MM.1S (cell line): ENCODE data around the gene PLA2G6.

Source experiments
- DNase-seq: peaks from one replicate; pipeline ENCODE4 v3.0.0-alpha.2; 2015
- H2AFZ ChIP-seq: fragments of 300-600 bp; sonication (generic); 2 replicates; pipeline ENCODE4 v1.6.0; 2016; ENCODE audit warnings: antibody characterized with exemption, low read length
- H3F3A ChIP-seq: fragments of 300-600 bp; sonication (generic); 2 replicates; pipeline ENCODE4 v1.6.1; 2016; ENCODE audit warnings: mild to moderate bottlenecking, antibody characterized with exemption, low read length, moderate library complexity, mixed read lengths; ENCODE audit not compliant: insufficient read depth
- H3K27ac ChIP-seq: fragments of 300-600 bp; sonication (generic); 2 replicates; pipeline ENCODE4 v1.5.1; 2016; ENCODE audit warnings: mild to moderate bottlenecking, low read length
- H3K27me3 ChIP-seq: fragments of 300-600 bp; sonication (generic); replicated peaks from 2 replicates; pipeline ENCODE4 v1.6.0; 2016; ENCODE audit warnings: low read length; ENCODE audit not compliant: insufficient read depth
- H3K36me3 ChIP-seq: fragments of 300-600 bp; sonication (generic); replicated peaks from 2 replicates; pipeline ENCODE4 v1.6.1; 2016; ENCODE audit warnings: mild to moderate bottlenecking, low read length, mixed read lengths; ENCODE audit not compliant: insufficient read depth
- H3K4me1 ChIP-seq: fragments of 300-600 bp; sonication (generic); 2 replicates; pipeline ENCODE4 v1.6.1; 2016; ENCODE audit warnings: low read length, mixed read lengths
- H3K4me2 ChIP-seq: fragments of 300-600 bp; sonication (generic); 2 replicates; pipeline ENCODE4 v1.6.0; 2016; ENCODE audit warnings: low read depth, low read length
- H3K4me3 ChIP-seq: fragments of 300-600 bp; sonication (generic); 2 replicates; pipeline ENCODE4 v1.5.1; 2016; ENCODE audit warnings: low read length, mixed read lengths
- H3K79me2 ChIP-seq: fragments of 300-600 bp; sonication (generic); 2 replicates; pipeline ENCODE4 v1.6.1; 2016; ENCODE audit warnings: mixed run types, low read length, mixed read lengths
- H3K9ac ChIP-seq: fragments of 300-600 bp; sonication (generic); 2 replicates; pipeline ENCODE4 v1.6.1; 2016; ENCODE audit warnings: low read length, mixed read lengths
- H3K9me2 ChIP-seq: fragments of 300-600 bp; sonication (generic); replicated peaks from 2 replicates; pipeline ENCODE4 v1.6.1; 2016; ENCODE audit warnings: mild to moderate bottlenecking, low read length, mixed read lengths; ENCODE audit not compliant: insufficient read depth
- H3K9me3 ChIP-seq: fragments of 300-600 bp; sonication (generic); replicated peaks from 2 replicates; pipeline ENCODE4 v1.6.1; 2016; ENCODE audit warnings: mild to moderate bottlenecking, low read length, mixed read lengths; ENCODE audit not compliant: insufficient read depth
- H4K20me1 ChIP-seq: fragments of 300-600 bp; sonication (generic); 2 replicates; pipeline ENCODE4 v1.6.1; 2016; ENCODE audit warnings: mild to moderate bottlenecking, low read length, moderate library complexity, mixed read lengths; ENCODE audit not compliant: insufficient read depth
- CTCF ChIP-seq: fragments of 300-600 bp; sonication (generic); IDR thresholded peaks from 2 replicates; pipeline ENCODE4 v1.5.1; 2016; ENCODE audit warnings: antibody characterized with exemption, low read length, mixed read lengths
- EZH2 ChIP-seq: fragments of 300-600 bp; sonication (generic); optimal IDR thresholded peaks from 2 replicates; pipeline ENCODE3; 2017; ENCODE audit warnings: low read depth, mild to moderate bottlenecking, antibody characterized with exemption, low read length, mixed read lengths
- EZH2phosphoT487 ChIP-seq: fragments of 300-600 bp; sonication (generic); IDR thresholded peaks from 2 replicates; pipeline ENCODE4 v1.6.1; 2018; ENCODE audit warnings: antibody characterized with exemption, low read length

PLA2G6 gene

DNA sequence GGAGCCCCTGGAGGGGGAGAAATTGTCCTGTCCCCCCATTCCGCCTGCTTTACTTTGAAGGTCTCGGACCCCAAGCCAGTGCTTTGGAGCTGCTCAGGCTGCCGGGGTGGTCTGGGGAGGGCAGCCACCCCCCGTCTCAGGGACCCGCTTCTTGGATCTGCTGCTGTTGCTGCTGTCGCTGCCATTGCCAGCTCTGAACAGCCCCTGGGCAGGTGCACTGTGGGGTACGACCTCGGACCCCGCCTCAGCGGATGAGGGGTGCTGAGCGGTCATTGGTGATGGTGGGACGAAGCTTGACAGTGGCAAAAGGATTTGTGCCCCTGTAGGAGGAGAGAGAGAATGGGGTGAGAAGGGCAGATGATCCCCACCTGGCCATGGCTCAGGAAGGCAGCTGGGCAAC lies 96.6 kb downstream of the PLA2G6 start:
- Histone ChIP-seq H3K9me3 (no peaks in the 10 kb centered on the region), H3K9me2 (no peaks in the 10 kb centered on the region), H3K9ac (no peak overlapping the region), H2AFZ (no peak overlapping the region), H3K27ac (no peak overlapping the region), H3K4me2 (no peak overlapping the region), H3K4me1 (no peaks in the 10 kb centered on the region), H4K20me1 (no peaks in the 10 kb centered on the region), H3F3A (no peaks in the 10 kb centered on the region), H3K36me3 (no peaks in the 10 kb centered on the region), H3K27me3 (no peaks in the 10 kb centered on the region; the same call in 1 of the 2 replicates), H3K79me2 (no peaks in the 10 kb centered on the region), H3K4me3 (no peak overlapping the region)
- TF ChIP-seq CTCF (no peak), EZH2phosphoT487 (no peak), EZH2 (no peak)
- DNase-seq: no peak

GRCh38 chr22:38083931-38084631 lies 97.5 kb downstream of the PLA2G6 start, which contains the start of gene SLC16A8:
SLC16A8 (minus strand) TSS chr22:38084184; CDS start chr22:38082873, 1,311 bp downstream.
- no peak within 1 kb of the TSS for H3K27ac ChIP-seq
- H3K27me3 ChIP-seq: no peaks in the 10 kb centered on the region; the same call in 1 of the 2 replicates

GRCh38 chr22:38082986-38083710 lies 98.5 kb downstream of the PLA2G6 start:
- Histone ChIP-seq H3K4me1 (no peaks in the 10 kb centered on the region), H3K79me2 (no peaks in the 10 kb centered on the region), H3K9ac (no peak overlapping the region), H2AFZ (no peak overlapping the region), H4K20me1 (no peaks in the 10 kb centered on the region), H3F3A (no peaks in the 10 kb centered on the region), H3K9me2 (no peaks in the 10 kb centered on the region), H3K27ac (no peak overlapping the region), H3K9me3 (no peaks in the 10 kb centered on the region), H3K4me2 (no peak overlapping the region), H3K27me3 (no peaks in the 10 kb centered on the region; the same call in 1 of the 2 replicates), H3K4me3 (no peak overlapping the region), H3K36me3 (no peaks in the 10 kb centered on the region)
- no peak for DNase-seq
- TF ChIP-seq EZH2phosphoT487 (no peak), CTCF (no peak), EZH2 (no peak)

More at GRCh38 chr22:38083931-38084631, 97.5 kb downstream of the PLA2G6 start, which contains the start of gene SLC16A8:
- no peak within 1 kb of the TSS for H2AFZ ChIP-seq
- no peak within 1 kb of the TSS for H3K9ac ChIP-seq
- H3K36me3 ChIP-seq: no peaks in the 10 kb centered on the region
- TF ChIP-seq EZH2phosphoT487 (no peak), CTCF (no peak), EZH2 (no peak)
- no peak within 1 kb of the TSS for H3K4me2 ChIP-seq
- H3K4me3 ChIP-seq: no peak within 1 kb of the TSS
- H4K20me1 ChIP-seq: no peaks in the 10 kb centered on the region
- no peaks in the 10 kb centered on the region for H3F3A ChIP-seq
- H3K4me1 ChIP-seq: no peaks in the 10 kb centered on the region
- DNase-seq: no peak
- H3K79me2 ChIP-seq: no peaks in the 10 kb centered on the region
- no peaks in the 10 kb centered on the region for H3K9me3 ChIP-seq
- no peaks in the 10 kb centered on the region for H3K9me2 ChIP-seq
